HepG2 (cell line): ENCODE data around the gene RPRD2. TPM values are rescaled to one million over a fixed set of nuclear protein-coding genes. Genes with fewer than 3 reads are reported as not detected.

Experiments used
- ARID4A ChIP-seq: sonication (generic); formaldehyde crosslinking; IDR thresholded peaks from 2 replicates; pipeline ENCODE4 v1.5.0; 2020; ENCODE audit warnings: mild to moderate bottlenecking, missing genetic modification reagents, borderline replicate concordance
- GFI1 ChIP-seq: sonication (generic); formaldehyde crosslinking; IDR thresholded peaks from 2 replicates; pipeline ENCODE4 v1.5.0; 2020; ENCODE audit warnings: missing genetic modification reagents, mild to moderate bottlenecking, borderline replicate concordance
- HMGXB3 ChIP-seq: sonication (generic); formaldehyde crosslinking; IDR thresholded peaks from 2 replicates; pipeline ENCODE4 v1.4.0; 2020; ENCODE audit warnings: missing genetic modification reagents, borderline replicate concordance
- HOXA7 ChIP-seq: sonication (generic); formaldehyde crosslinking; IDR thresholded peaks from 2 replicates; pipeline ENCODE4 v1.8.1; 2022; ENCODE audit warnings: mild to moderate bottlenecking, missing genetic modification reagents, moderate library complexity
- IKZF4 ChIP-seq: sonication (generic); formaldehyde crosslinking; IDR thresholded peaks from 2 replicates; pipeline ENCODE4 v1.5.1; 2020; ENCODE audit warnings: borderline replicate concordance, mild to moderate bottlenecking, low read depth, missing genetic modification reagents; ENCODE audit errors: not compliant biosample characterization
- KDM2A ChIP-seq: sonication (generic); formaldehyde crosslinking; IDR thresholded peaks from 2 replicates; pipeline ENCODE4 v1.4.0; 2020; ENCODE audit warnings: low read depth, missing genetic modification reagents, borderline replicate concordance
- KLF12 ChIP-seq: sonication (generic); formaldehyde crosslinking; IDR thresholded peaks from 2 replicates; pipeline ENCODE4 v1.4.0; 2020; ENCODE audit warnings: missing genetic modification reagents, borderline replicate concordance
- NPAS2 ChIP-seq: sonication (generic); formaldehyde crosslinking; IDR thresholded peaks from 2 replicates; pipeline ENCODE4 v1.8.0; 2022; ENCODE audit warnings: mild to moderate bottlenecking, missing genetic modification reagents, borderline replicate concordance
- NR3C1 ChIP-seq: sonication (generic); formaldehyde crosslinking; IDR thresholded peaks from 2 replicates; pipeline ENCODE4 v1.4.0; 2020; ENCODE audit warnings: missing genetic modification reagents
- POLR2AphosphoS5 ChIP-seq: IDR thresholded peaks from 2 replicates; pipeline ENCODE4 v1.6.1; 2012; ENCODE audit warnings: low read depth, low read length
- RBM39 ChIP-seq: fragments of 200-400 bp; formaldehyde crosslinking; IDR thresholded peaks from one replicate; pipeline ENCODE4 v1.6.1; 2018; ENCODE audit warnings: antibody characterized with exemption, mild to moderate bottlenecking, low read depth, low read length; ENCODE audit not compliant: poor library complexity, severe bottlenecking
- TCF7 ChIP-seq: sonication (generic); IDR thresholded peaks from 2 replicates; pipeline ENCODE4 v1.6.1; 2016; ENCODE audit warnings: antibody characterized with exemption, low read depth
- TEAD2 ChIP-seq: sonication (generic); formaldehyde crosslinking; IDR thresholded peaks from 2 replicates; pipeline ENCODE4 v1.9.0; 2021; ENCODE audit warnings: missing genetic modification reagents
- TFDP2 ChIP-seq: sonication (generic); formaldehyde crosslinking; IDR thresholded peaks from 2 replicates; pipeline ENCODE4 v1.4.0; 2020; ENCODE audit warnings: missing genetic modification reagents
- ZFP36 ChIP-seq: fragments of 150-350 bp; IDR thresholded peaks from 2 replicates; pipeline ENCODE4 v1.6.1; 2018; ENCODE audit warnings: borderline replicate concordance, low read length, low read depth; ENCODE audit not compliant: partially characterized antibody
- ZNF264 ChIP-seq: sonication (generic); formaldehyde crosslinking; IDR thresholded peaks from 2 replicates; pipeline ENCODE4 v1.4.0; 2020; ENCODE audit warnings: missing genetic modification reagents
- ZNF501 ChIP-seq: sonication (generic); formaldehyde crosslinking; IDR thresholded peaks from 2 replicates; pipeline ENCODE4 v1.5.1; 2020; ENCODE audit warnings: mild to moderate bottlenecking, moderate library complexity, missing genetic modification reagents
- ZNF605 ChIP-seq: sonication (generic); formaldehyde crosslinking; IDR thresholded peaks from 2 replicates; pipeline ENCODE4 v1.8.0; 2022; ENCODE audit warnings: mild to moderate bottlenecking, missing genetic modification reagents
- ZSCAN29 ChIP-seq: sonication (generic); formaldehyde crosslinking; conservative IDR thresholded peaks from 2 replicates; pipeline ENCODE4 v1.4.0; 2020; ENCODE audit warnings: mild to moderate bottlenecking, missing genetic modification reagents
- polyA plus RNA-seq, 8 experiments: library from polyadenylated mRNA; depleted of rRNA in 3 of 8; stranded (reverse) in 7 of 8; unstranded in 1 of 8; fragments of >200 nt; fragmentation: Illumina TruSeq in 4 of 8; extraction: Trizol in 4 of 8; gene quantifications; 2 replicates each; pipeline versions ENCODE4 v1.2.1 to v1.2.3, GENCODE V29; 2011 to 2016; ENCODE audit warnings: low read depth in 4 of 8, missing spikeins in 1 of 8, mixed read lengths in 1 of 8; ENCODE audit not compliant: insufficient read depth in 1 of 8
- total RNA-seq, 5 experiments: library from RNA; depleted of rRNA; stranded (reverse); fragments of >200 nt; fragmentation: Illumina TruSeq; extraction: Trizol; gene quantifications; 2 replicates each; pipeline ENCODE4 v1.2.3, GENCODE V29; 2016; ENCODE audit warnings: low read depth in 1 of 5

The RPRD2 gene
- total and polyA plus RNA-seq, 2 of the 13 experiments (the other 11 are each of a cell fraction or from before 2014, with no cell fraction given): 8.0 to 8.9 TPM

GRCh38 chr1:150364231-150365003 is 470 bp downstream of the RPRD2 start (continued):
- TF ChIP-seq ARID4A (CRISPR knock-in tag): 0 out of 2 replicates have a peak, but pooled peaks have one; percentile 22
- peak; percentile 41 for TF ChIP-seq RBM39
- TF ChIP-seq ZNF605: 0 out of 2 replicates have a peak, but pooled peaks have one; percentile 10
- TF ChIP-seq TFDP2 (CRISPR knock-in tag): 0 out of 2 replicates have a peak, but pooled peaks have one; percentile 42
- TF ChIP-seq TEAD2 (CRISPR knock-in tag): no peak
- no peak for TF ChIP-seq NR3C1 (CRISPR knock-in tag)
- peak; percentile 34; the same call in 1 of the 2 replicates for TF ChIP-seq NPAS2 (CRISPR knock-in tag)
- TF ChIP-seq ZFP36: no peak
- TF ChIP-seq HOXA7: no peak
- peak; percentile 53 for TF ChIP-seq KLF12 (CRISPR knock-in tag)
- no peak for TF ChIP-seq KDM2A (CRISPR knock-in tag)
- TF ChIP-seq IKZF4 (CRISPR knock-in tag): no peak
- peak; percentile 37 for TF ChIP-seq POLR2AphosphoS5
- no peak for TF ChIP-seq ZNF264 (CRISPR knock-in tag)
- no peak for TF ChIP-seq HMGXB3 (CRISPR knock-in tag)
- no peak for TF ChIP-seq TCF7
- no peak for TF ChIP-seq ZSCAN29 (CRISPR knock-in tag)
- peak; percentile 45; the same call in 1 of the 2 replicates for TF ChIP-seq GFI1 (CRISPR knock-in tag)
- TF ChIP-seq ZNF501 (CRISPR knock-in tag): no peak; the same call in 1 of the 2 replicates
